Nephron progenitor cell (in vitro differentiated cells): Measurements from ENCODE around the gene ZMYM3.

Experiments
- DNase-seq: peaks from one replicate; pipeline ENCODE4 v3.0.0; 2021
- H3K27ac Mint-ChIP-seq: 2 replicates; pipeline ENCODE4 v1.8.0; 2021; ENCODE audit warnings: mild to moderate bottlenecking, moderate library complexity, mixed read lengths
- H3K27me3 Mint-ChIP-seq: 2 replicates; pipeline ENCODE4 v1.8.0; 2021; ENCODE audit warnings: mild to moderate bottlenecking, low read depth, mixed read lengths; ENCODE audit not compliant: poor library complexity
- H3K36me3 Mint-ChIP-seq: 2 replicates; pipeline ENCODE4 v1.8.0; 2021; ENCODE audit warnings: low read depth, mixed read lengths
- H3K4me1 Mint-ChIP-seq: 2 replicates; pipeline ENCODE4 v1.8.0; 2021; ENCODE audit warnings: mixed read lengths
- H3K4me3 Mint-ChIP-seq: 2 replicates; pipeline ENCODE4 v1.8.0; 2021; ENCODE audit warnings: mild to moderate bottlenecking, moderate library complexity, mixed read lengths
- H3K9me3 Mint-ChIP-seq: 2 replicates; pipeline ENCODE4 v1.8.0; 2021; ENCODE audit warnings: mild to moderate bottlenecking, moderate library complexity, mixed read lengths
- CTCF ChIP-seq: fragments of 200-600 bp; sonication (generic); IDR thresholded peaks from 2 replicates; pipeline ENCODE4 v1.5.0; 2021; ENCODE audit warnings: antibody characterized with exemption

Gene ZMYM3

GRCh38 chrX:71210816-71211215 lies 43.1 kb downstream of the ZMYM3 start:
- no peak for DNase-seq
- peaks cover 11% of the 10 kb centered on the region for H3K4me1 Mint-ChIP-seq
- H3K36me3 Mint-ChIP-seq: no peaks in the 10 kb centered on the region
- H3K4me3 Mint-ChIP-seq: no peak overlapping the region
- H3K27ac Mint-ChIP-seq: no peak overlapping the region
- TF ChIP-seq CTCF: no peak
- peaks cover 2% of the 10 kb centered on the region for H3K27me3 Mint-ChIP-seq
- H3K9me3 Mint-ChIP-seq: peaks cover 54% of the 10 kb centered on the region

GRCh38 chrX:71199252-71200008 lies 54.5 kb downstream of the ZMYM3 start:
- no peak for TF ChIP-seq CTCF
- H3K27ac Mint-ChIP-seq: peak overlapping the region; percentile 11
- H3K27me3 Mint-ChIP-seq: no peaks in the 10 kb centered on the region
- no peak for DNase-seq
- no peak overlapping the region for H3K4me3 Mint-ChIP-seq
- H3K9me3 Mint-ChIP-seq: peaks cover 38% of the 10 kb centered on the region
- no peaks in the 10 kb centered on the region for H3K36me3 Mint-ChIP-seq
- peaks cover 27% of the 10 kb centered on the region for H3K4me1 Mint-ChIP-seq

- Mint-ChIP-seq H3K27ac (no peak overlapping the region), H3K4me1 (peaks cover 27% of the 10 kb centered on the region), H3K9me3 (peaks cover 44% of the 10 kb centered on the region), H3K4me3 (no peak overlapping the region), H3K36me3 (no peaks in the 10 kb centered on the region), H3K27me3 (peaks cover 2% of the 10 kb centered on the region)
- no peak for TF ChIP-seq CTCF
- DNase-seq: no peak
These were observed 55.9 kb downstream of the ZMYM3 start for GRCh38 chrX:71198066-71198465.

- Mint-ChIP-seq H3K4me3 (no peak overlapping the region), H3K4me1 (peaks cover 27% of the 10 kb centered on the region), H3K27ac (no peak overlapping the region), H3K9me3 (peaks cover 48% of the 10 kb centered on the region), H3K36me3 (no peaks in the 10 kb centered on the region), H3K27me3 (peaks cover 2% of the 10 kb centered on the region)
- no peak for DNase-seq
- no peak for TF ChIP-seq CTCF
These were observed 57.8 kb downstream of the ZMYM3 start for GRCh38 chrX:71195964-71196649.

GRCh38 chrX:71191248-71191647 lies 62.7 kb downstream of the ZMYM3 start:
- no peak for DNase-seq
- no peak overlapping the region for H3K4me3 Mint-ChIP-seq
- peaks cover 6% of the 10 kb centered on the region for H3K27me3 Mint-ChIP-seq
- H3K36me3 Mint-ChIP-seq: no peaks in the 10 kb centered on the region
- peaks cover 39% of the 10 kb centered on the region for H3K9me3 Mint-ChIP-seq
- no peak for TF ChIP-seq CTCF
- H3K27ac Mint-ChIP-seq: no peak overlapping the region
- H3K4me1 Mint-ChIP-seq: peaks cover 5% of the 10 kb centered on the region
